ENCODE measurements around the gene NRF1. TPM values are rescaled to one million over a fixed set of nuclear protein-coding genes. Genes with fewer than 3 reads are reported as not detected.
A peak's percentile ranks its signal among the peaks of the same experiment; 100 is the strongest.

NRF1 gene
- total RNA-seq, 1 experiment from 2014 or later, result 25.9 TPM

GRCh38 chr7:129783584-129783919, 172.0 kb downstream of the NRF1 start:
- Histone ChIP-seq H3K4me1 (ENCODE audit: control insufficient read depth in 1 of 2, insufficient read depth in 2 of 2, low read length in 2 of 2) (peaks cover 11 to 24% of the 10 kb centered on the region in 2 experiments), H4K20me1 (ENCODE audit: insufficient read depth) (no peaks in the 10 kb centered on the region), H3K9me3 (ENCODE audit: control insufficient read depth in 1 of 2, insufficient read depth in 1 of 2, low read depth in 1 of 2, low read length in 2 of 2) (no peaks in the 10 kb centered on the region), H3K79me2 (ENCODE audit: insufficient read depth, low read length) (peaks cover 8% of the 10 kb centered on the region; the same call in 1 of the 2 replicates), H3K4me3 (replicated peaks in 1 of 2; ENCODE audit: low read depth in 1 of 2, low read length in 2 of 2) (no peak overlapping the region), H2AFZ (ENCODE audit: low read depth, low read length, poor library complexity, severe bottlenecking) (no peak overlapping the region), H3K36me3 (ENCODE audit: control insufficient read depth in 1 of 2, insufficient read depth in 2 of 2, low read length in 2 of 2) (no peaks in the 10 kb centered on the region), H3K4me2 (ENCODE audit: low read length) (no peak overlapping the region), H3K27ac (ENCODE audit: low read depth, low read length) (no peak overlapping the region), H3K27me3 (ENCODE audit: insufficient read depth, low read length) (no peaks in the 10 kb centered on the region), H3K9ac (ENCODE audit: low read length) (no peak overlapping the region), H3K9me2 (ENCODE audit: insufficient read depth) (no peaks in the 10 kb centered on the region)
- TSS peak; percentile 49 for BruUV-seq (replicated peaks)
- RAD21 ChIA-PET (ENCODE audit: low non-redundant PET in 1 of 2, low total read pairs in 2 of 2, uncharacterized antibody in 2 of 2, unreplicated experiment in 2 of 2), result no interaction called here
- POLR2A ChIA-PET, result no interaction called here
- intact Hi-C loops (cut with micrococcal nuclease), result no loop called here
- TF ChIP-seq YY1 (IDR thresholded peaks at IDR 0.05; ENCODE audit: extremely low read depth, insufficient replicate concordance, low read depth, low read length) (no peak), EGR1 (IDR thresholded peaks at IDR 0.05; ENCODE audit: low read depth) (no peak), CEBPB (IDR thresholded peaks at IDR 0.05; ENCODE audit: low read depth) (no peak), MAX (IDR thresholded peaks at IDR 0.05) (no peak), JUND (IDR thresholded peaks at IDR 0.05) (no peak), TCF7L2 (IDR thresholded peaks at IDR 0.05; ENCODE audit: borderline replicate concordance, extremely low read depth, insufficient read depth, insufficient read length) (no peak), CBX3 (IDR thresholded peaks at IDR 0.05; ENCODE audit: low read depth) (no peak)
- no peak for ATAC-seq
- DNase-seq (ENCODE audit: low read depth, low spot score), result no peak
- CTCF ChIA-PET, result no interaction called here

GRCh38 chr7:129784437-129784782, 172.9 kb downstream of the NRF1 start:
- no peaks in the 10 kb centered on the region for H3K36me3 ChIP-seq (ENCODE audit: control insufficient read depth in 1 of 2, insufficient read depth in 2 of 2, low read length in 2 of 2)
- DNase-seq (ENCODE audit: low read depth, low spot score), result no peak
- ATAC-seq, result no peak
- H3K4me2 ChIP-seq (ENCODE audit: low read length), result no peak overlapping the region
- peaks cover 9 to 20% of the 10 kb centered on the region in 2 experiments for H3K4me1 ChIP-seq (ENCODE audit: control insufficient read depth in 1 of 2, insufficient read depth in 2 of 2, low read length in 2 of 2)
- H3K9ac ChIP-seq (ENCODE audit: low read length), result no peak overlapping the region
- no peak overlapping the region for H3K27ac ChIP-seq (ENCODE audit: low read depth, low read length)
- no peak overlapping the region for H2AFZ ChIP-seq (ENCODE audit: low read depth, low read length, poor library complexity, severe bottlenecking)
- no TSS peak for BruUV-seq (replicated peaks)
- TF ChIP-seq FOSL1 (IDR thresholded peaks at IDR 0.05; ENCODE audit: low read depth) (no peak), EGR1 (IDR thresholded peaks at IDR 0.05; ENCODE audit: low read depth) (no peak), ZBTB33 (IDR thresholded peaks at IDR 0.05; ENCODE audit: extremely low read depth, insufficient replicate concordance, low read length) (no peak), CBX3 (IDR thresholded peaks at IDR 0.05; ENCODE audit: low read depth) (no peak), TCF7L2 (IDR thresholded peaks at IDR 0.05; ENCODE audit: borderline replicate concordance, extremely low read depth, insufficient read depth, insufficient read length) (no peak)
- no peak overlapping the region for H3K4me3 ChIP-seq (replicated peaks in 1 of 2; ENCODE audit: low read depth in 1 of 2, low read length in 2 of 2)
- no peaks in the 10 kb centered on the region for H3K27me3 ChIP-seq (ENCODE audit: insufficient read depth, low read length)
- intact Hi-C loops (cut with micrococcal nuclease), result no loop called here
- no peaks in the 10 kb centered on the region for H3K79me2 ChIP-seq (ENCODE audit: insufficient read depth, low read length)
- ChIA-PET CTCF (no interaction called here), RAD21 (ENCODE audit: low non-redundant PET in 1 of 2, low total read pairs in 2 of 2, uncharacterized antibody in 2 of 2, unreplicated experiment in 2 of 2) (no interaction called here), POLR2A (no interaction called here)
- no peaks in the 10 kb centered on the region for H3K9me3 ChIP-seq (ENCODE audit: control insufficient read depth in 1 of 2, insufficient read depth in 1 of 2, low read depth in 1 of 2, low read length in 2 of 2)
- no peaks in the 10 kb centered on the region for H4K20me1 ChIP-seq (ENCODE audit: insufficient read depth)
- no peaks in the 10 kb centered on the region for H3K9me2 ChIP-seq (ENCODE audit: insufficient read depth)
